ACHN (cell line): Measurements from ENCODE around the gene MAGEC3.
"Not testable (repeated sequence)": the region's sequence is repeated elsewhere in the genome, so short reads cannot be mapped to it uniquely, and the experiment has no call there.

ENCODE experiments used
- DNase-seq: peaks from one replicate; pipeline ENCODE4 v3.0.0-alpha.2; 2015
- in situ Hi-C: cut with HindIII; loops from 2 replicates; pipeline ENCODE4 v1.10.0; 2017; ENCODE audit warnings: low sequenced_read_pairs, low pct_ligation_motif_present, low pct_unique_long_range_greater_than_20kb

Gene MAGEC3, protein sequence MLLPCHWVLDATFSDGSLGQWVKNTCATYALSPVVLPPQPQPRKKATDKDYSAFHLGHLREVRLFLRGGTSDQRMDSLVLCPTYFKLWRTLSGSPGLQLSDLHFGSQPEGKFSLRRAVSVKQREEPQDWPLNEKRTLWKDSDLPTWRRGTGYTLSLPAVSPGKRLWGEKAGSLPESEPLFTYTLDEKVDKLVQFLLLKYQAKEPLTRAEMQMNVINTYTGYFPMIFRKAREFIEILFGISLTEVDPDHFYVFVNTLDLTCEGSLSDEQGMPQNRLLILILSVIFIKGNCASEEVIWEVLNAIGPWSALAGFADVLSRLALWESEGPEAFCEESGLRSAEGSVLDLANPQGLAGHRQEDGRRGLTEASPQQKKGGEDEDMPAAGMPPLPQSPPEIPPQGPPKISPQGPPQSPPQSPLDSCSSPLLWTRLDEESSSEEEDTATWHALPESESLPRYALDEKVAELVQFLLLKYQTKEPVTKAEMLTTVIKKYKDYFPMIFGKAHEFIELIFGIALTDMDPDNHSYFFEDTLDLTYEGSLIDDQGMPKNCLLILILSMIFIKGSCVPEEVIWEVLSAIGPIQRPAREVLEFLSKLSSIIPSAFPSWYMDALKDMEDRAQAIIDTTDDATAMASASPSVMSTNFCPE

DNA sequence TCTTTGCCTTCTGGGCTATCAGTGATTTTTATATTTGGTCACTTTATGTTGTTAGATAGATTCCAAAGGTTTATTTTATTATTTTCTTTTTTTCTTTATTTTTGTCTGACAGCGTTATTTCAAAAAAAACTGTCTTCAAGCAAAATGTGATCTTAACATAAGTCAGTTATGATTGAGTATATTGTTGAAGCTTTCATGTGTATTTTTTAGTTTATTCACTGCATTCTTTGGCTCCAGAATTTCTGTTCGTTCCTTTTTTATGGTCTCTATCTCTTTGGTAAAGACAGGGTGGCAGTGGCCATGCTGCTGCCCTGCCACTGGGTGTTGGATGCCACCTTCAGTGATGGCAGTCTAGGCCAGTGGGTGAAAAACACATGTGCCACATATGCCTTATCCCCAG is at the start of gene MAGEC3:
TSS of gene MAGEC3 (plus strand) at position 301 of the 400 bp plus-strand sequence. CDS start at position 301, 0 bp downstream.
- in situ Hi-C loops, result no loop called here
- DNase-seq, result no peak

DNA sequence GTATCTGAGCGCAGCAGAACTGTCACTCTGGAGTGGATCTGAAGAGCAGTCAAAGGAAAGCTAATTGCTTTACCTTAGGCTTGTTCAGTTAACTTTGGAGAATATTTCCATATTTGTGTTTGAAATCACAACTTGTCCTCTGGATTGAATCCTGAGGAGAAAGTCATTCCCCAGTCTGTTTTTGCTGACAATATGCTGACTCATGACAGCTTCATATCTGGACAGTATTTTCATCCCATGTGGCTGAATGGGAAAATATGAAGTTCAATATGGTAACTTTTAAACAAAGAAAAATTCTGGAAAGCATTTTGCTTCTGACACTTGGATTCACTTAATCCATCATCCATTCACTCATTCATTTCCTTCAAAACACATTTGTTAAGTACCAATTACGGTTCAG is 46.3 kb upstream of the MAGEC3 start:
- no peak for DNase-seq
- in situ Hi-C loops, result no loop called here

DNA sequence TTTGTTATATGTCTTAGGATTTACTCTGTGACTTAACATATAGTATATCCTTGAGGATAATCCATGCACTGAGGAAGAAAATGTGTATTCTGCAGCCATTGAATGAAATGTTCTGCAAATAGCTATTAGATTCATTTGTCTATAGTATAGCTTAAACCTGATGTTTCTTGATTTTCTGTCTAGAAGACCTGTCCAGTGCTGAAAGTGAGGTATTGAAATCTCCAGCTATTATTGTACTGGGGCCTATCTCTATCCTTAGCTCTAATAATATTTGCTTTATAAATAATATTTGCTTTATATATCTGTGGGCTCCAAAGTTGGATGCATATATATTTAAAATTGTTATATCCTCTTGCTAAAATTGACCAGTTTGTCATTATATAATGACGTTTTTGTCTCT is 26.7 kb upstream of the MAGEC3 start:
- in situ Hi-C loops, result no loop called here
- no peak for DNase-seq

DNA sequence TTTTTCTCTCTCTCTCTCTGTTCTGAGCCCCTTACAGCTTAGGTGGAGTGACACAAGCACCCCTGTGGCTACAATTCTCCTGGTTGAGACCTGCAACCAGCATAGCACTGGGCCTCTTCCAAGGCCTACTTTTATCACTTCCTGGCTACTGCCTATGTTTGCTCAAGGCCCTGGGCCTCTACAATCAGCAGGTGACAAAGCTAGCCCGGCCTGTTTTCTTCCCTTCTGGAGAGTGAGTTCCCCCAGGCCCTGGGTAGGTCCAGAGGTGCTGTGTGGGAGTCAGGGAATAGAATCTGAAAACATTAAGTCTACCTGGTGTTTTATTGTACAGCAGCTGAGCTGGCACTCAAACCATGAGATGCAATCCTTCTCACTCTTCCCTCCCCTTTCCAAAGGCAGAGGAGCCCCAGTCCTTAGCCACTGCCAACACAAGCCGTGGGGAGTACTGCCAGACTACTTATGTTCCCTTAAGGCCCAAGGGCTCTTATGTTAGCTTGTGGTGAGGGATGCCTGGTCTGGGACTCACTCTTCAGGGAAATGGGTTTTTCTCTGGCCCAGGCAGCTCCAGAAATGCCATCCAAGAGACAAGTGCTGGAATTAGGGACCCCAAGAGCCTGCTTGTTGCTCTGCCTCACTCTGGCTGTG is 23.8 kb upstream of the MAGEC3 start:
- DNase-seq, result no peak

DNA sequence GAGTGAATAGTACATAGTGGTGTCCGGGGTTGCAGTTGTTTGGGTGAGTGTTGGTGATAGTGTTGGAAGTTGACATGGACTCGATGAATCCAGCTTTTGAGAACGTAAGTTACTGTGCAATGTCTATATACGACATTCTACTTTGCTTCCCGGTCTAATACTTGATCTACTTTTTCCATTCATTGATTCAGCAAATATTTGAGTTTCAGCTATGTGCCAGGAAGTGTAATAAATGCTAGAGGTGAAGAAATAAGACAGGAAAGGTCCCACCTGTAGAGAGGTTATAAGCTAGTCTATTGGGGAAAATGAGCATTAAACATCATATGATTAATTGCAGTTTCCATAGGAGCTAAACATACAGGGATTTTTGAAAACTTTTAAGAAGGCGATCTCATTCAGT is 22.2 kb upstream of the MAGEC3 start:
- no peak for DNase-seq
- in situ Hi-C loops, result no loop called here

More for the DNA sequence above, 23.8 kb upstream of the MAGEC3 start:
- in situ Hi-C loops, result no loop called here

DNA sequence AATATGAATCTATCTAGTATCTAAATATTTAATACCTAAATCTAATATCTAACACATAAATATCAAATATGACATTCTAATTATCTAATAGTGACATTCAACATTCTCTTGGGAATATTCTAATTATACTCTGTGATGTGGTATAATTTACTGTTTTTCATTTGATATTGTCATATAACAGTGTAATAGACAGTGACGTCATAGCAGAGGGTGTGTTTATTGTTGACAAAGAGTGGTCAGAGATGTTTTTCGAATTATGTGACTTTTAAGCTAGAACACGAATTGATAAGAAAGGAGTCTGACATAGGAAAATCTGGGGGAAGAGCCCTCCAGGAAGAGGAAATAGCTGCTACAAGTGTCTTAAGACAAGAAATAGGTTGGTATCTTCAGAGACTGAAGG is 5.9 kb upstream of the MAGEC3 start:
- in situ Hi-C loops, result no loop called here

DNA sequence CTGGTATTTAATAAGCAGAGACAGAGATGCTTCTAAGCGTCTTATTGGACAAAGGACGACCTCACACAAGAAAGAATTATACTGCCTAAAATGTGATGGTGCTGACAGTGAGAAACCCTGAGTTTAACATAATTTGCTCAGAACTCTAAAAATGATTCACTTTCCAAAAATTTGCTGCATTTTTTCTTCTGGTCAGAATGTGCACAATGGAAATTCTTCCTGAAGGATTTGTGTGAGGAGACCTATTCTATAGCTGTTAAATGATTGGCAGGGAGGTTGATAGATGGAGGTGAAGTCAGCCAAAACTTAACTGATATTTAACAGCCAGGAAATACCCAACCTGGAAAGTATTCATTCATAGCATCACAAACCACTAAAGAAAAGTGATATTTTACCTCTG is 1.7 kb downstream of the MAGEC3 start:
- in situ Hi-C loops, result no loop called here
- DNase-seq, result peak; percentile 10

More for the DNA sequence above, 5.9 kb upstream of the MAGEC3 start:
- DNase-seq, result no peak

DNA sequence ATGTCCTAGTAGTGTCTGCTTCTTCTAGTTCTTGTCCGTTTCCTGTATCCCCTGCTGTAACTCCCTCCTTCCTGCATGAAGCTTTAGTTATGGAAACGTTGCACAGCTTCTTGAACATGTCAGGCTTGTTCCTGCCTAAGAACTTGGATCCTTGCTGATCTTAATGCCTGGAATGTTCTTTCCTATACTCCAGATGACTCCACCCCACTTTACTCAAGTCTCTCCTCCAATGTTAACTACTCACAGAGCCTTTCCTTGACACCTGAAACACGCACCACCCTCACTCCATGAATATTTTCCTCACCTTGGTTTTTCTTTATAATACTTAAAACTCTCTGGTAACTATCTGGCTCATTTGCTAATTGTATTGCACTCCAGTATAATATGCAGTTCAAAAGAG is 19.4 kb downstream of the MAGEC3 start:
- in situ Hi-C loops, result no loop called here
- DNase-seq, result no peak

DNA sequence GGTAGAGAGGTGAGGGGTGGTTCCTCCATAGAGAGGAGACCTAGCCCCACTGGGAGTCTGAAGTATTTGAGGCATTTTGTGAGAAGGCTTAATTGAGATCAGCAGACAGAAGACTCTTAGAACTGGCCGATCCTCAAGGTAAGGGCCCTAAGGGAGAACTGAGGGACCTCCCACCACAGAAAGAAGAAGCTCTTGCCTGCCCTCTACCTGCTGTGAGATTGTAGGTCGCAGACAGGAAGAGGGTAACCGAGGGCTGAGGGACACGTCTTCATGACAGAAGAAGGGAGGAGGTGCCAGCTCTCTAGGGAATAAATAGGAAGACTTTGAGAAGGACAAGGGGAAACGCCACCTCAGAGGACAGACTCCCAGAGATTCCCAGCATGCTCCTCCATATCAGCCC is 41.5 kb downstream of the MAGEC3 start:
- DNase-seq, result no peak
- in situ Hi-C loops, result no loop called here

DNA sequence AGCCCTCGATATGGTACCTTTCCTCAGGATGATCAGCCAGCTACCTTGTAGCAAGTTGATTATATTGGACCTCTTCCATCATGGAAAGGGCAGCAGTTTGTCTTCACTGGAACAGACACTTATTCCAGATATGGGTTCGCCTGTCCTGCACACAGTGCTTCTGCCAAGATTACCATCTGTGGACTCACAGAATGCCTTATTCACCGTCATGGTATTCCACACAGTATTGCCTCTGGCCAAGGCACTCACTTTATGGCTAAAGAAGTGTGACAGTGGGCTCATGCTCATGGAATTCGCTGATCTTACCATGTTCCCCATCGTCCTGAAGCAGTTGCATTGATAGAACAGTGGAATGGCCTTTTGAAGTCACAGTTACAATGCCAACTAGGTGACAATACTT is 50.7 kb downstream of the MAGEC3 start:
- DNase-seq, in situ Hi-C loops: not testable (repeated sequence)

DNA sequence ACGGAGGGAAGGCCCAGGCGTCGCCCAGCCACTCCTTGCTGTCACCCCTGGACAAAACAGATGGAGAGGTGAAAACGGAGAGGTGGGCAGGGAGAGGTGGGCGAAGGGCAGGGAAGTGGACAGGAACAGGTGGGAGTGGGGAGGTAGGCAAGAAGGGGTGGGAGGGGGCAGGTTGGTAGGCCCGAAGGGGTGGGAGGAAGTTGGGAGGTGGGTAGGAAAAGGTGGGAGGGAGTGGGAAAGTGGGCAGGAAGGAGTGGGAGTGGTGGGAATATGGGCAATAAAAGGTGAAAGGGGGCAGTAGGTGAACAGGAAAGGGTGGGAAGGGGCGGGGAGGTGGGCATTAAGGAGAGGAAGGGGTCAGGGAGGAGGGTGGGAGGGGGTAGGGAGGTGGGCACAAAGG is 56.6 kb downstream of the MAGEC3 start:
- DNase-seq, result no peak

DNA sequence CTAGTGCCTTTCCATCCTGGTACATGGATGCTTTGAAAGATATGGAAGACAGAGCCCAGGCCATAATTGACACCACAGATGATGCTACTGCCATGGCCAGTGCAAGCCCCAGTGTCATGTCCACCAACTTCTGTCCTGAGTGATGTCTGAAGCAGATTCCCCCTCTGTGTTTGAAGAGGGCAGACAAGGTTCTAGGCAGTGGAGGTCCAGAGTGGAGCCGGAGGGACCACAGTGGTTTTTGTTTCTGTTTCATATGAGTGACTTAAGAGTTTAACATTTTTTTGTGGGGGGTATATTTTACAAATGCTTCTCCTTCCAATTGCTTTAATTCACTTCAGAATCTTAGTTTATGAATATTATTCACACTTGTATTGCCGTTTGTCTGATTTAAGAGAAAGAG is 59.6 kb downstream of the MAGEC3 start:
- in situ Hi-C loops, result no loop called here
- DNase-seq, result no peak

More for the DNA sequence above, 56.6 kb downstream of the MAGEC3 start:
- in situ Hi-C loops, result no loop called here

DNA sequence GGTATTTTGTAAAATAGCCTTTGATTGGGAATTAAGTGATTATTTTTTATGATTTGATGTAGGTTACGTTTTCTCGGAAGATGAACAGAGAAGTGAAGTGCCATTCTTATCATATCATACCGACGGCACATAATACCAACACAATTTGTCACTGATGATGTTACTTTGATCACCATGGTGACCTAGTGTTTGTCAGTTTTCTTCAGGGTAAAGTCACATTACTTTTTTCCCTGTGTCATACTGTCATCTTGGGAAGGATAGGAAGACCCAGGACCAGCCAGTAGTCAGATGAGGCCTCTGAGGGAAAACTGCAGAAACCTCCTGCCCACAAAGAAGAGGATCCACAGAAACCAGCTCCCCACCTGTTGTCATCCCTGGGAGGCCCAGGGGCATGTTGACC is 64.2 kb downstream of the MAGEC3 start:
- no peak for DNase-seq
- in situ Hi-C loops, result no loop called here

DNA sequence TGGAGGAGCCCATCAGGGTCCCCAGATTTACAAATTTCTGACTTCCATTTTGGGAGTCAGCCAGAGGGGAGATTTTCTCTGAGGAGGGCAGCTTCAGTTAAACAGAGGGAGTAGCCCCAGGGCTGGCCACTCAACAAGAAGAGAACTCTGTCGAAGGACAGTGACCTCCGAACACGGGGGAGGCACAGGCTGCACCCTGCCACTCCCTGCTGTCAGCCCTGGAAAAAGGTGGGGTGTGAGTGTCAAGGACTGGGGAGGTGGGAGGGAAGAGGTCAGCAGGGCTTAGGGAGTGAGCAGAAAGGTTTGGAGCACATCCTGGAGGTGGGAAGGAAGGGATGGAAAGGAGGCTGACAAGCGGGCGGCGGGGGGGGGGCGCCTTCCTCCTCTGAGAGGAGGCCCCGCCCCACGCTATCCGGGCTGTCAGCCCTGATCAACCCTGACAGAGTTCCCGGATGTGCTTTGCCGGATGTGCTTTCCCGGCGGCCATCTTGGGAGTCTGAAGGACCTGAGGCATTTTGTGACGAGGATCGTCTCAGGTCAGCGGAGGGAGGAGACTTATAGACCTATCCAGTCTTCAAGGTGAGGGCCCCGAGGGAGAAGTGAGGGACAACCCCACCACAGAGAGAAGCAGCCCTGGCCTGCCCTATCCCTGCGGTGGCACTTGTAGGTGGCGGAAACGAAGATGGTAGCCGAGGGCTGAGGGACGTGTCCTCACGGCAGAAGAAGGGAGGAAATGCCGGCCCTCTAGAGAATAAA is 65.5 kb downstream of the MAGEC3 start, which contains the start of gene MAGEC1:
TSS of gene MAGEC1 (plus strand) at position 495 of the 756 bp plus-strand sequence. CDS start 1,179 bp downstream, outside the sequence.
- in situ Hi-C loops, result no loop called here
- no peak for DNase-seq

DNA sequence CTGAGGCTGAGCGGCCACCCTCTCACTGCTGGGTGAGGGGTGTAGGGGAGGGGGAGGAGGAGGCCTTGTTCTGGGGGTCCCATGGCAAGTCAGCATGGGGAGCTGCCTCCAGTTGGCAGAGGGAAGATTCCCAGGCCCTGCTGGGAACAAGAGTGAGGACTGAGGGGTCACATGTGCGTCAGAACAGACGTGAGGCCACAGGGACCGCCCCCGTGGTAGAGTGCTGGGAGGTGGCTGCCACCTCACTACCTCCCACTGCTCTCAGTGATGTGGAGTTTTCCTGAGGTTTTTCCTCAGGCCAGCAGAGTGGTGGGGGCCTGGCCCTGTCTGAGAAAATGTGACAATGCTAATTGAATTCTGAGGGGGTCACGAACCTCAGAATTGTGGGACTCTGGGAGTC is 66.1 kb downstream of the MAGEC3 start:
- no peak for DNase-seq
- in situ Hi-C loops, result no loop called here

DNA sequence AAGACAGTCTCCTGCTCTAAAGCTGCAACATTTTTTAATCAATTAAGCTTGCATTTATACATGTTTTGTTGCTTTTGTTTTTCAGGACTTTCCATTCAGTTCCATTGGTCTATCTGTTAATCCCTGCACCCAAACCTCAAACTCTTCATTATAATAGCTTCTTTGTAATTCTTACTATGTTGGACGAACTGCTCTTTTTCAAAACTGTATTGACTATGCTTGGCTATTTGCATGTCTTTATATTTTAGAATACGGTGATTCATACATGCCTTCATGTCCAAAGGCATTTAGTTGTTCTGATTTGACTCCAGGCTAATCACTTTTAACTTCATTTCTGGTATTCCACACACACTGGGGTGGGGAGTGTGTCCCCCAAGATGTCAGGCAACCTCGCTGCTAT is 79.7 kb downstream of the MAGEC3 start:
- no peak for DNase-seq
- in situ Hi-C loops, result no loop called here

DNA sequence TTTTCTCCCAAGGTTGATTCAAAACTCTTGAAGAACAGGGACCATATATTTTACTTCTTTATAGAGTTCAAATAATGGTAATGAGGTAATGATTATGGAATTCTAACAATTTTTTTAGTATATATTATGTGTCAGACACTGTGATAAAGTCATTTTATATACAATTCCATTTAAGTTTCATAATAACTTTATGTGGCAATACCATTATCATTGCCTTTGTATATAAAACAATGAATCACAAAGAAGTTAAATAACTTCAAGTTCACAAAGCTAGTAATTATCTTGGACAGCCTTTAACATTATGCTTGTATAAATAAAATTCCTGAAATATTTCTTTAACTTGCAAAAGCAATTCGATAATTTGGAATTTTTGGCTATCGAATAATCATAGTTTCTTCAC is 86.2 kb downstream of the MAGEC3 start:
- in situ Hi-C loops, result no loop called here
- no peak for DNase-seq

DNA sequence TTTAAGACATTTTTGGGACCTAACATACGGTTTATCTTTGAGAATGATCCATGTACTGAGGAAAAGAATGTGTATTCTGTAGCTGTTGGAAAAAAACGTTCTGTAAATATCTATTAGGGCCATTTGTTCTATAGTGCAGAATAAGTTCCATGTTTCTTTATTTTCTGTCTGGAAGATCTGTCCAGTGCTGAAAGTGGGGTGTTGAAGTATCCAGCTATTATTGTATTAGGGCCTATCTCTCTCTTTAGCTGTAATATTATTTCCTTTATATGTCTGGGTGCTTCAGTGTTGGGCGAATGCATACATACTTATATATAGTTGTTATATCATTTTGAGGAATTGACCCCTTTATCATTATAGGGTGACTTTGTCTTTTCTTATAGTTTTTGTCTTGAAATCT is 90.3 kb downstream of the MAGEC3 start:
- in situ Hi-C loops, result no loop called here
- no peak for DNase-seq
